Measurements from ENCODE around the gene TBC1D4.
"Not testable (repeated sequence)": the region's sequence is repeated elsewhere in the genome, so short reads cannot be mapped to it uniquely, and the experiment has no call there.

TBC1D4 gene

GRCh38 chr13:75268481-75268880 is 213.5 kb downstream of the TBC1D4 start:
- not testable (repeated sequence) for H3K27me3 Mint-ChIP-seq; H3K9me3 Mint-ChIP-seq (ENCODE audit: low read depth); H3K27ac Mint-ChIP-seq; H3K4me3 Mint-ChIP-seq; H3K36me3 Mint-ChIP-seq; H3K4me1 Mint-ChIP-seq (ENCODE audit: low read depth)

GRCh38 chr13:75264611-75265010 is 217.4 kb downstream of the TBC1D4 start:
- no peaks in the 10 kb centered on the region for H3K4me1 Mint-ChIP-seq (ENCODE audit: low read depth)
- no peaks in the 10 kb centered on the region for H3K36me3 Mint-ChIP-seq
- no peak overlapping the region for H3K27ac Mint-ChIP-seq
- H3K27me3 Mint-ChIP-seq: peaks cover 1% of the 10 kb centered on the region
- H3K4me3 Mint-ChIP-seq: no peak overlapping the region
- no peaks in the 10 kb centered on the region for H3K9me3 Mint-ChIP-seq (ENCODE audit: low read depth)

- no peaks in the 10 kb centered on the region for H3K36me3 Mint-ChIP-seq
- H3K27ac Mint-ChIP-seq: no peak overlapping the region
- no peaks in the 10 kb centered on the region for H3K4me1 Mint-ChIP-seq (ENCODE audit: low read depth)
- H3K4me3 Mint-ChIP-seq: no peak overlapping the region
- no peaks in the 10 kb centered on the region for H3K9me3 Mint-ChIP-seq (ENCODE audit: low read depth)
- peaks cover 1% of the 10 kb centered on the region for H3K27me3 Mint-ChIP-seq
Observed at GRCh38 chr13:75263741-75264407, 218.1 kb downstream of the TBC1D4 start.

- H3K4me3 Mint-ChIP-seq: no peak overlapping the region
- no peaks in the 10 kb centered on the region for H3K4me1 Mint-ChIP-seq (ENCODE audit: low read depth)
- H3K36me3 Mint-ChIP-seq: no peaks in the 10 kb centered on the region
- H3K27me3 Mint-ChIP-seq: peaks cover 4% of the 10 kb centered on the region
- H3K9me3 Mint-ChIP-seq (ENCODE audit: low read depth): no peaks in the 10 kb centered on the region
- H3K27ac Mint-ChIP-seq: no peak overlapping the region
Observed at GRCh38 chr13:75258159-75258782, 223.7 kb downstream of the TBC1D4 start.

- H3K4me1 Mint-ChIP-seq (ENCODE audit: low read depth): no peaks in the 10 kb centered on the region
- no peak overlapping the region for H3K4me3 Mint-ChIP-seq
- H3K36me3 Mint-ChIP-seq: no peaks in the 10 kb centered on the region
- peaks cover 4% of the 10 kb centered on the region for H3K27me3 Mint-ChIP-seq
- no peak overlapping the region for H3K27ac Mint-ChIP-seq
- no peaks in the 10 kb centered on the region for H3K9me3 Mint-ChIP-seq (ENCODE audit: low read depth)
Observed at GRCh38 chr13:75256922-75257321, 225.0 kb downstream of the TBC1D4 start.

GRCh38 chr13:75255653-75256052 is 226.3 kb downstream of the TBC1D4 start:
- Mint-ChIP-seq H3K9me3 (ENCODE audit: low read depth) (no peaks in the 10 kb centered on the region), H3K36me3 (no peaks in the 10 kb centered on the region), H3K4me1 (ENCODE audit: low read depth) (no peaks in the 10 kb centered on the region), H3K27ac (no peak overlapping the region), H3K27me3 (peaks cover 8% of the 10 kb centered on the region), H3K4me3 (no peak overlapping the region)

- H3K27ac Mint-ChIP-seq: no peak overlapping the region
- no peak overlapping the region for H3K4me3 Mint-ChIP-seq
- H3K36me3 Mint-ChIP-seq: no peaks in the 10 kb centered on the region
- H3K4me1 Mint-ChIP-seq (ENCODE audit: low read depth): no peaks in the 10 kb centered on the region
- peaks cover 8% of the 10 kb centered on the region for H3K27me3 Mint-ChIP-seq
- no peaks in the 10 kb centered on the region for H3K9me3 Mint-ChIP-seq (ENCODE audit: low read depth)
Observed at GRCh38 chr13:75255147-75255546, 226.8 kb downstream of the TBC1D4 start.

GRCh38 chr13:75251188-75251587 is 230.8 kb downstream of the TBC1D4 start:
- peaks cover 8% of the 10 kb centered on the region for H3K27me3 Mint-ChIP-seq
- no peak overlapping the region for H3K4me3 Mint-ChIP-seq
- no peaks in the 10 kb centered on the region for H3K9me3 Mint-ChIP-seq (ENCODE audit: low read depth)
- no peaks in the 10 kb centered on the region for H3K4me1 Mint-ChIP-seq (ENCODE audit: low read depth)
- H3K27ac Mint-ChIP-seq: no peak overlapping the region
- H3K36me3 Mint-ChIP-seq: no peaks in the 10 kb centered on the region

GRCh38 chr13:75250526-75251178 is 231.3 kb downstream of the TBC1D4 start:
- peaks cover 8% of the 10 kb centered on the region for H3K27me3 Mint-ChIP-seq
- peaks cover 2% of the 10 kb centered on the region for H3K36me3 Mint-ChIP-seq
- H3K4me1 Mint-ChIP-seq (ENCODE audit: low read depth): no peaks in the 10 kb centered on the region
- H3K4me3 Mint-ChIP-seq: no peak overlapping the region
- no peaks in the 10 kb centered on the region for H3K9me3 Mint-ChIP-seq (ENCODE audit: low read depth)
- H3K27ac Mint-ChIP-seq: no peak overlapping the region

- H3K27me3 Mint-ChIP-seq; H3K9me3 Mint-ChIP-seq (ENCODE audit: low read depth); H3K4me1 Mint-ChIP-seq (ENCODE audit: low read depth); H3K27ac Mint-ChIP-seq; H3K36me3 Mint-ChIP-seq; H3K4me3 Mint-ChIP-seq: not testable (repeated sequence)
Observed at GRCh38 chr13:75245578-75245977, 236.4 kb downstream of the TBC1D4 start.

GRCh38 chr13:75240240-75240639 is 241.7 kb downstream of the TBC1D4 start:
- not testable (repeated sequence) for H3K27me3 Mint-ChIP-seq; H3K27ac Mint-ChIP-seq; H3K4me1 Mint-ChIP-seq (ENCODE audit: low read depth); H3K4me3 Mint-ChIP-seq; H3K36me3 Mint-ChIP-seq
- H3K9me3 Mint-ChIP-seq (ENCODE audit: low read depth): peaks cover 14% of the 10 kb centered on the region

- no peaks in the 10 kb centered on the region for H3K4me1 Mint-ChIP-seq (ENCODE audit: low read depth)
- no peak overlapping the region for H3K4me3 Mint-ChIP-seq
- peaks cover 3% of the 10 kb centered on the region for H3K27me3 Mint-ChIP-seq
- peaks cover 14% of the 10 kb centered on the region for H3K9me3 Mint-ChIP-seq (ENCODE audit: low read depth)
- H3K36me3 Mint-ChIP-seq: peaks cover 3% of the 10 kb centered on the region
- H3K27ac Mint-ChIP-seq: no peak overlapping the region
Observed at GRCh38 chr13:75236774-75237173, 245.2 kb downstream of the TBC1D4 start.
